GM18498 (cell line): ENCODE measurements around the gene FOXE3.

Experiments used
- ATAC-seq: cut with Tn5 transposase; IDR thresholded peaks from one replicate; pipeline ENCODE4 v1.9.1; 2021; ENCODE audit warnings: mild to moderate bottlenecking, moderate library complexity; ENCODE audit not compliant: unreplicated experiment

FOXE3 gene

GRCh38 chr1:47415728-47416318, at the start of gene FOXE3:
FOXE3 (plus strand) TSS chr1:47416285; CDS start chr1:47416316, 31 bp downstream.
- ATAC-seq, result no peak

- ATAC-seq, result no peak
Observed at GRCh38 chr1:47367651-47368050, 48.4 kb upstream of the FOXE3 start.

GRCh38 chr1:47371016-47371517, 45.0 kb upstream of the FOXE3 start:
- ATAC-seq, result no peak

- no peak for ATAC-seq
Observed at GRCh38 chr1:47374501-47374900, 41.6 kb upstream of the FOXE3 start.

- no peak for ATAC-seq
Observed at GRCh38 chr1:47378147-47378546, 37.9 kb upstream of the FOXE3 start.

- no peak for ATAC-seq
Observed at GRCh38 chr1:47380699-47381098, 35.4 kb upstream of the FOXE3 start.

GRCh38 chr1:47382399-47382983, 33.6 kb upstream of the FOXE3 start:
- ATAC-seq, result no peak

GRCh38 chr1:47384083-47384482, 32.0 kb upstream of the FOXE3 start:
- no peak for ATAC-seq

GRCh38 chr1:47385020-47385419, 31.1 kb upstream of the FOXE3 start:
- ATAC-seq, result no peak

GRCh38 chr1:47386268-47386667, 29.8 kb upstream of the FOXE3 start:
- no peak for ATAC-seq

- no peak for ATAC-seq
Observed at GRCh38 chr1:47388030-47388890, 27.8 kb upstream of the FOXE3 start.

GRCh38 chr1:47388891-47389238, 27.2 kb upstream of the FOXE3 start:
- ATAC-seq, result peak; percentile 85

- ATAC-seq, result no peak
Observed at GRCh38 chr1:47389731-47390130, 26.4 kb upstream of the FOXE3 start.

GRCh38 chr1:47390843-47391242, 25.2 kb upstream of the FOXE3 start:
- ATAC-seq, result no peak

GRCh38 chr1:47393141-47393540, 22.9 kb upstream of the FOXE3 start:
- no peak for ATAC-seq

- no peak for ATAC-seq
Observed at GRCh38 chr1:47395433-47395832, 20.7 kb upstream of the FOXE3 start.

- no peak for ATAC-seq
Observed at GRCh38 chr1:47396671-47397196, 19.4 kb upstream of the FOXE3 start.

GRCh38 chr1:47399138-47399845, 16.8 kb upstream of the FOXE3 start:
- no peak for ATAC-seq

GRCh38 chr1:47399846-47400155, 16.3 kb upstream of the FOXE3 start:
- no peak for ATAC-seq

GRCh38 chr1:47401761-47402160, 14.3 kb upstream of the FOXE3 start:
- ATAC-seq, result no peak

- no peak for ATAC-seq
Observed at GRCh38 chr1:47402591-47402990, 13.5 kb upstream of the FOXE3 start.
